Keratinocyte (primary cell): Measurements from ENCODE around the gene CLTB. TPM values are rescaled to one million over a fixed set of nuclear protein-coding genes. Genes with fewer than 3 reads are reported as not detected.

Experiments
- DNase-seq: peaks from one replicate; pipeline ENCODE4 v3.0.0-alpha.2; 2011; ENCODE audit warnings: low read depth, missing footprints, low spot score
- FAIRE-seq: peaks from 2 replicates; lab custom pipeline; 2011; peaks lifted over from hg19 to GRCh38; lab: Jason Lieb, UNC
- H2AFZ ChIP-seq: 2 replicates; pipeline ENCODE4 v1.6.0; 2012; ENCODE audit warnings: low read length, control low read depth, inconsistent platforms; ENCODE audit not compliant: control insufficient read depth
- H3K27ac ChIP-seq: 2 replicates; pipeline ENCODE4 v1.5.1; 2011; ENCODE audit warnings: low read length; ENCODE audit not compliant: control insufficient read depth, insufficient read depth
- H3K27me3 ChIP-seq: 3 replicates; pipeline ENCODE4 v1.6.0; 2011; ENCODE audit warnings: low read length; ENCODE audit not compliant: control insufficient read depth, insufficient read depth; ENCODE audit errors: extremely low read depth
- H3K36me3 ChIP-seq, 2 experiments: 2 replicates in 1 of 2; 3 replicates in 1 of 2; pipeline ENCODE4 v1.5.1; 2011; ENCODE audit warnings: low read length in 2 of 2, mild to moderate bottlenecking in 1 of 2; ENCODE audit not compliant: control insufficient read depth in 2 of 2, insufficient read depth in 2 of 2; ENCODE audit errors: extremely low read depth in 1 of 2
- H3K4me1 ChIP-seq: 3 replicates; pipeline ENCODE4 v1.5.1; 2011; ENCODE audit warnings: low read length; ENCODE audit not compliant: control insufficient read depth, insufficient read depth; ENCODE audit errors: extremely low read depth
- H3K4me2 ChIP-seq: 3 replicates; pipeline ENCODE4 v1.6.0; 2011; ENCODE audit warnings: low read depth, low read length; ENCODE audit not compliant: control insufficient read depth, insufficient read depth; ENCODE audit errors: extremely low read depth
- H3K4me3 ChIP-seq, 3 experiments: fragments of 200-600 bp in 1 of 3; sonication (generic) in 1 of 3; 2 replicates in 2 of 3; 3 replicates in 1 of 3; pipeline ENCODE4 v1.5.1; 2011 to 2016; ENCODE audit warnings: low read length in 3 of 3, mild to moderate bottlenecking in 3 of 3, control low read depth in 2 of 3, inconsistent platforms in 1 of 3, low read depth in 1 of 3, mixed read lengths in 1 of 3, mixed run types in 1 of 3, moderate library complexity in 1 of 3; ENCODE audit not compliant: control insufficient read depth in 2 of 3, insufficient read depth in 2 of 3; ENCODE audit errors: extremely low read depth in 1 of 3
- H3K79me2 ChIP-seq: 2 replicates; pipeline ENCODE4 v1.6.0; 2012; ENCODE audit warnings: low read length; ENCODE audit not compliant: control insufficient read depth, insufficient read depth
- H3K9ac ChIP-seq: 3 replicates; pipeline ENCODE4 v1.6.0; 2011; ENCODE audit warnings: low read length; ENCODE audit not compliant: control insufficient read depth, insufficient read depth; ENCODE audit errors: extremely low read depth
- H3K9me1 ChIP-seq: 3 replicates; pipeline ENCODE4 v1.6.0; 2011; ENCODE audit warnings: low read length; ENCODE audit not compliant: control insufficient read depth, insufficient read depth; ENCODE audit errors: extremely low read depth
- H3K9me3 ChIP-seq: 2 replicates; pipeline ENCODE4 v1.5.1; 2012; ENCODE audit warnings: low read depth, low read length; ENCODE audit not compliant: control insufficient read depth
- H4K20me1 ChIP-seq: 3 replicates; pipeline ENCODE4 v1.6.0; 2011; ENCODE audit warnings: low read length; ENCODE audit not compliant: control insufficient read depth, insufficient read depth; ENCODE audit errors: extremely low read depth
- EZH2 ChIP-seq: IDR thresholded peaks from one replicate; pipeline ENCODE4 v1.6.1; 2012; ENCODE audit warnings: inconsistent platforms, mild to moderate bottlenecking, low read length, moderate library complexity
- dilution Hi-C: fragments of 300-500 bp; cut with MboI; formaldehyde crosslinking; loops from one replicate; pipeline ENCODE4 v1.7.0; 2020; ENCODE audit warnings: low sequenced_read_pairs; ENCODE audit not compliant: extremely low pct_ligation_motif_present
- polyA plus RNA-seq, 5 experiments: library from polyadenylated mRNA; depleted of rRNA in 3 of 5; stranded (reverse) in 3 of 5; stranded (forward) in 1 of 5; unstranded in 1 of 5; fragments of >200 nt; gene quantifications; 1 replicate in 1 of 5; 2 replicates in 3 of 5; 3 replicates in 1 of 5; pipeline versions ENCODE4 v1.2.1 to v1.2.3, GENCODE V29; 2011 to 2012; ENCODE audit warnings: missing spikeins in 2 of 5, low read depth in 1 of 5, low replicate concordance in 1 of 5
- TF ChIP-seq, protein P1 (sequence below), 3 experiments: IDR thresholded peaks in 1 of 3; conservative IDR thresholded peaks in 1 of 3; optimal IDR thresholded peaks in 1 of 3; 2 replicates in 2 of 3; 3 replicates in 1 of 3; pipeline versions ENCODE3 to v1.5.1; 2011; ENCODE audit warnings: low read length in 3 of 3, mild to moderate bottlenecking in 3 of 3, moderate library complexity in 2 of 3, control low read depth in 1 of 3, inconsistent platforms in 1 of 3; ENCODE audit not compliant: insufficient read depth in 2 of 3; ENCODE audit errors: extremely low read depth in 1 of 3

CLTB gene
- polyA plus RNA-seq, 1 donor (not counting 4 experiments of a cell fraction or from before 2014, with no cell fraction given): 326 TPM

DNA sequence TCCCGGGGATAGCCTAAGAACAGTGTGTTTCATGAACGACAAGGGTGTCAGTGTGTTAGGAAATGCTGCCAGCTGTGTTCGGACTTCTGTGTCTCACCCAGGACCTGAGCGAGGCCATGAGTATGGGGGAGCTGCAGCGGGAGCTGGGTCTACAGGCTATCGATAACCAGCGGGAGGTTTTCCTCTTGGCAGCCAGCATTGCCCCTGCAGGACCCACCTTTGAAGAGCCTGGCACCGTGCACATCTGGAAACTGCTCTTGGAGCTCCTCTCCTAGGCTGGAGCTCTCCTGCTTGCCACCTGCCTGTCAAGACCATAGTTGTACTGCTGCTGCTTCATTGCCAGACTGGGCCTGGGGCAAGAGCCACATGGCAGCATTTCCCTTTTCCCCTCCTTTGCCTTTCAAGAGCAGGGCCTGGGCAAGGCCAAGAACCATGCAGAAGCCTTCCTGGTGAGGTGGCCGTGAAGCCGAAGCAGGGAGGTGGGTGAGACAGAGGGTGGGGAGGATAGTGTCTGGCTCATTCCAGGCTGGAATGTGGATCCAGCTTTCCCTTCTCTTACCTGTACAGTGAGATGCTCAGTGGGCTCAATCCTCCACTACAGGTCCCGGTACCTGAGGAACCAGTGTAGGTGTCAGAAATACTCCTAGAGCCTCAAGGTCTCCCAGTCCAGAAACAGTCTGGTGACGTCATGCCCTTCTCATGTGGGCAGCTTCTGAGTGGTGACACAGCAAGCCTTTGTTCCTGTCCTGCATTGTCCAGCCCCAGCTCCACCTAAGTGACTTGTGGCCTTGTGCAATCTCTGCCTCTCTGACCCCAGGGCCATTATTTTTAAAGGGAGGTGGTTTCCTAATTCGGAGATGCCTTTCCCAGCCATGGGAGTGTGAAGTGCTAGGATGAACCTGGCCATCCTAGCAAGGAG lies 44.5 kb downstream of the CLTB start:
- no peaks in the 10 kb centered on the region for H3K79me2 ChIP-seq
- peaks cover 0 to 6% of the 10 kb centered on the region in 2 experiments for H3K36me3 ChIP-seq
- H3K9me3 ChIP-seq: no peaks in the 10 kb centered on the region
- H3K9ac ChIP-seq: no peak overlapping the region
- H3K4me3 ChIP-seq: no peak overlapping the region
- FAIRE-seq (no peak), DNase-seq (no peak)
- no peak overlapping the region for H3K4me2 ChIP-seq
- no peaks in the 10 kb centered on the region for H3K27me3 ChIP-seq
- H2AFZ ChIP-seq: no peak overlapping the region
- no peaks in the 10 kb centered on the region for H3K9me1 ChIP-seq
- no peak for TF ChIP-seq EZH2
- TF ChIP-seq, protein P1, sequence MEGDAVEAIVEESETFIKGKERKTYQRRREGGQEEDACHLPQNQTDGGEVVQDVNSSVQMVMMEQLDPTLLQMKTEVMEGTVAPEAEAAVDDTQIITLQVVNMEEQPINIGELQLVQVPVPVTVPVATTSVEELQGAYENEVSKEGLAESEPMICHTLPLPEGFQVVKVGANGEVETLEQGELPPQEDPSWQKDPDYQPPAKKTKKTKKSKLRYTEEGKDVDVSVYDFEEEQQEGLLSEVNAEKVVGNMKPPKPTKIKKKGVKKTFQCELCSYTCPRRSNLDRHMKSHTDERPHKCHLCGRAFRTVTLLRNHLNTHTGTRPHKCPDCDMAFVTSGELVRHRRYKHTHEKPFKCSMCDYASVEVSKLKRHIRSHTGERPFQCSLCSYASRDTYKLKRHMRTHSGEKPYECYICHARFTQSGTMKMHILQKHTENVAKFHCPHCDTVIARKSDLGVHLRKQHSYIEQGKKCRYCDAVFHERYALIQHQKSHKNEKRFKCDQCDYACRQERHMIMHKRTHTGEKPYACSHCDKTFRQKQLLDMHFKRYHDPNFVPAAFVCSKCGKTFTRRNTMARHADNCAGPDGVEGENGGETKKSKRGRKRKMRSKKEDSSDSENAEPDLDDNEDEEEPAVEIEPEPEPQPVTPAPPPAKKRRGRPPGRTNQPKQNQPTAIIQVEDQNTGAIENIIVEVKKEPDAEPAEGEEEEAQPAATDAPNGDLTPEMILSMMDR (optimal IDR thresholded peaks at IDR 0.05 in 1 of 3, IDR thresholded peaks at IDR 0.05 in 1 of 3, conservative IDR thresholded peaks at IDR 0.05 in 1 of 3; ENCODE audit: extremely low read depth in 1 of 3, insufficient read depth in 2 of 3, low read length in 3 of 3): no peak
- H4K20me1 ChIP-seq: no peaks in the 10 kb centered on the region
- dilution Hi-C loops: no loop called here
- no peaks in the 10 kb centered on the region for H3K4me1 ChIP-seq
- H3K27ac ChIP-seq: no peak overlapping the region

DNA sequence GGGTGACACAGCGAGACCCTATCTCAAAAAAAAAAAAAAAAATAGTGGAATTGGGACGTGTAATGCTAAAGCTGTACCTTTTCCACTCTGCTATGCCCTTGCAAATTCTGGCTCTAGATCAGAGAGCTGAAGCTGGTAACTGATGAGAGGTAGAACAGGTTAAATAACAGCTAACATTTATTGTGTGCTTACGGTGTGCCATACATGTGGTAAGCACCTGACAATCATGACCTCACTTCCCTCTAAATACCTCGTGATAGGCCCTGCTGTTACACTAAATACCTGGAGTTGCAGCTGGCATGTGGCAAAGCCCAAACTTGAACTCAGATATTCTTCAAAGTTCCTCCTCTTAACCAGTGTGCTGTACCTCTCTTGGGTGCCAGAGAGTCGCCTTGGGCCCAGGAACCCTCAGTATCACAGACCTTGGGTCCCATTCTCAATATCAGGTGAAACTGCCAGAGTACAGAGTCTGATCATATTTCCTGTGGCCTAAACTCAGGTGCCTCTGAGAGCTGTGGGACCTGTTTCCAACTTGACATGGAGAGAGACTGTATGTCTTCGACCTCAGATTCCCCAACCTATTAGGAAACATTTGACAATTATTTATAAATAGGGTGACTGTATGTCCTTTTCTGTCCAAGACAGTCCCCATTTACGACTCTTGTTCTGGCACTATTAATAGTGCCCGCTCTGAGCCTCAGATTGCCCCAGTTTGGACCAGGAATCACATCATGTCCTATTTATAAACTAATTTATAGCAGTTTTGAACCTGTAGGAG lies 46.2 kb downstream of the CLTB start:
- H4K20me1 ChIP-seq: no peaks in the 10 kb centered on the region
- dilution Hi-C loops: no loop called here

More for the DNA sequence above, 46.2 kb downstream of the CLTB start:
- H3K4me2 ChIP-seq: no peak overlapping the region
- no peak overlapping the region for H3K27ac ChIP-seq
- no peaks in the 10 kb centered on the region for H3K9me3 ChIP-seq
- peaks cover 0 to 6% of the 10 kb centered on the region in 2 experiments for H3K36me3 ChIP-seq
- peaks cover 3% of the 10 kb centered on the region for H3K4me1 ChIP-seq
- FAIRE-seq: no peak
- no peaks in the 10 kb centered on the region for H3K79me2 ChIP-seq
- no peak overlapping the region for H3K4me3 ChIP-seq
- H3K9me1 ChIP-seq: no peaks in the 10 kb centered on the region
- no peak overlapping the region for H2AFZ ChIP-seq
- TF ChIP-seq, protein P1 (optimal IDR thresholded peaks at IDR 0.05 in 1 of 3, IDR thresholded peaks at IDR 0.05 in 1 of 3, conservative IDR thresholded peaks at IDR 0.05 in 1 of 3; ENCODE audit: extremely low read depth in 1 of 3, insufficient read depth in 2 of 3, low read length in 3 of 3): no peak
- TF ChIP-seq EZH2: no peak
- no peak for DNase-seq
- no peak overlapping the region for H3K9ac ChIP-seq
- H3K27me3 ChIP-seq: no peaks in the 10 kb centered on the region
